Caco-2 (cell line): ENCODE data around the gene LRP1B. TPM values are rescaled to one million over a fixed set of nuclear protein-coding genes. Genes with fewer than 3 reads are reported as not detected.

Source experiments
- BruUV-seq: library from RNA; stranded (reverse); fragments of 400-500 nt; replicated peaks from 2 replicates; lab custom pipeline; 2021; lab: Mats Ljungman, UMichigan
- CTCF ChIA-PET: fragments of 300-600 bp; sonication (Branson Sonifier 250); formaldehyde crosslinking; loops from one replicate; lab custom pipeline; 2022; ENCODE audit warnings: antibody characterized with exemption; lab: Charles Lee
- POLR2A ChIA-PET: fragments of 300-600 bp; sonication (Branson Sonifier 250); formaldehyde crosslinking; loops from one replicate; lab custom pipeline; 2022; ENCODE audit warnings: antibody characterized with exemption; lab: Charles Lee
- DNase-seq, 2 experiments: peaks; one replicate each; pipeline versions ENCODE4 v3.0.0 to v3.0.0-alpha.2; 2020 to 2022
- H3K27me3 ChIP-seq: replicated peaks from 2 replicates; pipeline ENCODE4 v1.6.0; 2011; ENCODE audit warnings: low read length; ENCODE audit not compliant: control insufficient read depth, insufficient read depth
- H3K36me3 ChIP-seq: 2 replicates; pipeline ENCODE4 v1.5.1; 2011; ENCODE audit warnings: low read length; ENCODE audit not compliant: control insufficient read depth, insufficient read depth
- H3K4me1 ChIP-seq: fragments of 250-450 bp; sonication (Bioruptor Pico); 2 replicates; pipeline ENCODE4 v1.5.1; 2020; ENCODE audit warnings: mild to moderate bottlenecking
- H3K4me3 ChIP-seq: 2 replicates; pipeline ENCODE4 v1.5.1; 2011; ENCODE audit warnings: low read depth, mild to moderate bottlenecking, control low read depth, low read length
- H3K9me3 ChIP-seq: fragments of 250-450 bp; sonication (Bioruptor Pico); 2 replicates; pipeline ENCODE4 v1.5.1; 2020; ENCODE audit warnings: mild to moderate bottlenecking, moderate library complexity
- H3K27ac Mint-ChIP-seq: one replicate; pipeline ENCODE4 v1.8.0; 2022; ENCODE audit warnings: mixed read lengths; ENCODE audit not compliant: unreplicated experiment
- H3K27me3 Mint-ChIP-seq: one replicate; pipeline ENCODE4 v1.8.0; 2022; ENCODE audit warnings: mixed read lengths; ENCODE audit not compliant: insufficient read depth, unreplicated experiment
- H3K36me3 Mint-ChIP-seq: one replicate; pipeline ENCODE4 v1.8.0; 2022; ENCODE audit warnings: mild to moderate bottlenecking, mixed read lengths; ENCODE audit not compliant: insufficient read depth, unreplicated experiment
- H3K4me1 Mint-ChIP-seq: one replicate; pipeline ENCODE4 v1.8.0; 2022; ENCODE audit warnings: low read depth, mixed read lengths; ENCODE audit not compliant: unreplicated experiment
- H3K4me3 Mint-ChIP-seq: one replicate; pipeline ENCODE4 v1.8.0; 2022; ENCODE audit warnings: mild to moderate bottlenecking, moderate library complexity, mixed read lengths; ENCODE audit not compliant: unreplicated experiment
- H3K9me3 Mint-ChIP-seq: one replicate; pipeline ENCODE4 v1.8.0; 2022; ENCODE audit warnings: mixed read lengths; ENCODE audit not compliant: unreplicated experiment
- CTCF ChIP-seq, 2 experiments: fragments of 200-600 bp in 1 of 2; IDR thresholded peaks; 1 replicate in 1 of 2; 2 replicates in 1 of 2; pipeline versions ENCODE4 v1.5.1 to v1.8.0; 2011 to 2022; ENCODE audit warnings: antibody characterized with exemption in 1 of 2, control low read depth in 1 of 2, inconsistent platforms in 1 of 2, low read depth in 1 of 2, low read length in 1 of 2, mild to moderate bottlenecking in 1 of 2, moderate library complexity in 1 of 2; ENCODE audit not compliant: insufficient read depth in 1 of 2, severe bottlenecking in 1 of 2, unreplicated experiment in 1 of 2
- intact Hi-C: fragments of 100-400 bp; cut with micrococcal nuclease; formaldehyde crosslinking; loops from one replicate; pipeline ENCODE4 v1.10.0; 2022; ENCODE audit not compliant: unreplicated experiment
- total RNA-seq: library from RNA; stranded (reverse); gene quantifications from 2 replicates; pipeline ENCODE4 v1.2.3, GENCODE V29; 2022

Gene LRP1B
- total RNA-seq, 1 experiment from 2014 or later, result not detected

DNA sequence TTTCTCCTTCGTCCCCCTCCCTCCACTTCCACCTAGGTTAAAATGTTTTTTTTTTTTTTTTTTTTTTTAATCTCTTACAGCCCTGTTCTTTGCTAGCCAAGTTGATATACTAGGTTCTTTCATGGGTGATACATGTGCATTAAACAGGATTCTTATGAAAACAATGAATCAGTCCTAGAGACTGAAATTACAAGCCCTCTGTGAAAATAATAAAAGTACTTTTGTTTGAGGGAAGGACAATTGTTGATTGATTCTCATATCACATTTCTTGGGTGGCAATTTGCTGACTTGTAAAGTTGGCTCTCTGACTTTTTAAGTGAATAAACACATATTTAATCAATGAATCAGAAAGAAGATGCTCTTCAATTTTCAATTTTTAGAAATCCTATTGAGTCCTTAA is 639.9 kb downstream of the LRP1B start:
- Mint-ChIP-seq H3K36me3 (no peaks in the 10 kb centered on the region), H3K27ac (no peak overlapping the region), H3K27me3 (no peaks in the 10 kb centered on the region), H3K9me3 (no peaks in the 10 kb centered on the region), H3K4me1 (no peaks in the 10 kb centered on the region), H3K4me3 (no peak overlapping the region)
- intact Hi-C loops, result no loop called here
- H3K9me3 ChIP-seq, result no peaks in the 10 kb centered on the region
- no peaks in the 10 kb centered on the region for H3K36me3 ChIP-seq
- DNase-seq, result no peak
- H3K4me3 ChIP-seq, result no peak overlapping the region
- POLR2A ChIA-PET, result no interaction called here
- BruUV-seq, result no TSS peak
- CTCF ChIA-PET, result no interaction called here
- no peak for TF ChIP-seq CTCF (IDR thresholded peaks at IDR 0.05; ENCODE audit: insufficient read depth in 1 of 2, low read depth in 1 of 2, low read length in 1 of 2, severe bottlenecking in 1 of 2, unreplicated experiment in 1 of 2)
- no peaks in the 10 kb centered on the region for H3K27me3 ChIP-seq
- no peaks in the 10 kb centered on the region for H3K4me1 ChIP-seq

- H3K36me3 Mint-ChIP-seq, result no peaks in the 10 kb centered on the region
- DNase-seq, result no peak
- intact Hi-C loops, result no loop called here
- H3K27ac Mint-ChIP-seq, result no peak overlapping the region
- CTCF ChIA-PET, result no interaction called here
- TF ChIP-seq CTCF (IDR thresholded peaks at IDR 0.05; ENCODE audit: insufficient read depth in 1 of 2, low read depth in 1 of 2, low read length in 1 of 2, severe bottlenecking in 1 of 2, unreplicated experiment in 1 of 2), result no peak
- Histone ChIP-seq H3K27me3 (no peaks in the 10 kb centered on the region), H3K4me3 (no peak overlapping the region), H3K36me3 (no peaks in the 10 kb centered on the region), H3K4me1 (no peaks in the 10 kb centered on the region), H3K9me3 (no peaks in the 10 kb centered on the region)
- H3K9me3 Mint-ChIP-seq, result no peaks in the 10 kb centered on the region
- no peaks in the 10 kb centered on the region for H3K4me1 Mint-ChIP-seq
- POLR2A ChIA-PET, result no interaction called here
- BruUV-seq, result no TSS peak
- H3K4me3 Mint-ChIP-seq, result no peak overlapping the region
- peaks cover 3% of the 10 kb centered on the region for H3K27me3 Mint-ChIP-seq
These were observed 648.1 kb downstream of the LRP1B start for GRCh38 chr2:141482697-141483096.

DNA sequence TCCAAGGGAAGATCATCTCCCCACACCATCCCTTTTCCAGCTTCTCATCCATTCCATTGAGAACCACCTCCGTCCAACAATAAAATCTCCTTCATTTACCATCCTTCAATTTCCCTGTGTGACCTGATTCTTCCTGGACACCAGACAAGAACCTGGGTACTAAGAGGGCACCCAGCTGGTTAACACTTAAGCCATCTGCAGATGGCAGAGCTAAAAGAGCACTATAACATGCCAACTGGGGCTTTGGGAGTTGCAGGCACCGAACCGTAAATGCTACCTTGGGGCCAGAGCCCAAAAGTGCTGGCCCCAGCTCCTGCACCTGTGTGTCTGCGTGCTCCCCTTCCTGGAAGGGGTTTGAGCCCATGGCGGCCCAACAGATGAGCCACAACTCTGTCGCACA is 655.0 kb downstream of the LRP1B start:
- no peak for DNase-seq
- no peaks in the 10 kb centered on the region for H3K9me3 ChIP-seq
- POLR2A ChIA-PET, result no interaction called here
- Mint-ChIP-seq H3K4me3 (no peak overlapping the region), H3K36me3 (no peaks in the 10 kb centered on the region), H3K27me3 (no peaks in the 10 kb centered on the region), H3K27ac (no peak overlapping the region), H3K4me1 (no peaks in the 10 kb centered on the region), H3K9me3 (no peaks in the 10 kb centered on the region)
- BruUV-seq, result no TSS peak
- no peak for TF ChIP-seq CTCF (IDR thresholded peaks at IDR 0.05; ENCODE audit: insufficient read depth in 1 of 2, low read depth in 1 of 2, low read length in 1 of 2, severe bottlenecking in 1 of 2, unreplicated experiment in 1 of 2)
- CTCF ChIA-PET, result no interaction called here
- H3K27me3 ChIP-seq, result no peaks in the 10 kb centered on the region
- H3K4me3 ChIP-seq, result no peak overlapping the region
- no peaks in the 10 kb centered on the region for H3K36me3 ChIP-seq
- intact Hi-C loops, result no loop called here
- no peaks in the 10 kb centered on the region for H3K4me1 ChIP-seq
